HEK293T (cell line): ENCODE data around the gene IFNK.
A peak's percentile ranks its signal among the peaks of the same experiment; 100 is the strongest.

Experiments
- CTCF ChIA-PET: fragments of 350-600 bp; formaldehyde crosslinking; extraction: SDS; loops from one replicate; lab custom pipeline; 2021; ENCODE audit warnings: antibody characterized with exemption, inconsistent platforms; lab: Yijun Ruan, JAX
- POLR2A ChIA-PET: fragments of 350-600 bp; formaldehyde crosslinking; extraction: SDS; loops from one replicate; lab custom pipeline; 2020; ENCODE audit warnings: antibody characterized with exemption, inconsistent platforms; lab: Yijun Ruan, JAX
- DNase-seq: peaks from one replicate; pipeline ENCODE4 v3.0.0; 2012; ENCODE audit warnings: mixed read lengths; ENCODE audit errors: extremely low spot score
- ARNT ChIP-seq: fragments of 450-650 bp; IDR thresholded peaks from 2 replicates; pipeline ENCODE4 v1.6.1; 2017; ENCODE audit warnings: mild to moderate bottlenecking
- BHLHE40 ChIP-seq: fragments of 450-650 bp; IDR thresholded peaks from 2 replicates; pipeline ENCODE4 v1.6.1; 2016; ENCODE audit warnings: mild to moderate bottlenecking, moderate library complexity, borderline replicate concordance
- CTBP1 ChIP-seq: fragments of 450-650 bp; IDR thresholded peaks from 2 replicates; pipeline ENCODE4 v1.6.1; 2016; ENCODE audit warnings: borderline replicate concordance
- ELF4 ChIP-seq: fragments of 450-650 bp; IDR thresholded peaks from 2 replicates; pipeline ENCODE4 v1.6.1; 2017; ENCODE audit warnings: antibody characterized with exemption
- FOXA1 ChIP-seq: fragments of 450-650 bp; IDR thresholded peaks from 2 replicates; pipeline ENCODE4 v1.6.1; 2016; ENCODE audit warnings: mild to moderate bottlenecking
- FOXK2 ChIP-seq: fragments of 450-650 bp; IDR thresholded peaks from 2 replicates; pipeline ENCODE4 v1.6.1; 2016; ENCODE audit warnings: mild to moderate bottlenecking
- FOXM1 ChIP-seq: fragments of 450-650 bp; IDR thresholded peaks from 2 replicates; pipeline ENCODE4 v1.6.1; 2017; ENCODE audit warnings: mild to moderate bottlenecking, borderline replicate concordance
- HDGF ChIP-seq: fragments of 450-650 bp; IDR thresholded peaks from 2 replicates; pipeline ENCODE4 v1.6.1; 2017; ENCODE audit warnings: antibody characterized with exemption, borderline replicate concordance
- L3MBTL2 ChIP-seq: fragments of 450-650 bp; conservative IDR thresholded peaks from 2 replicates; pipeline ENCODE4 v1.6.1; 2016; ENCODE audit warnings: mild to moderate bottlenecking
- LEF1 ChIP-seq: fragments of 450-650 bp; IDR thresholded peaks from 2 replicates; pipeline ENCODE4 v1.6.1; 2017; ENCODE audit warnings: mild to moderate bottlenecking, borderline replicate concordance
- NFRKB ChIP-seq: fragments of 450-650 bp; IDR thresholded peaks from 2 replicates; pipeline ENCODE4 v1.6.1; 2016; ENCODE audit warnings: mild to moderate bottlenecking, moderate library complexity
- SP1 ChIP-seq: fragments of 450-650 bp; IDR thresholded peaks from 2 replicates; pipeline ENCODE4 v1.6.1; 2017
- SUZ12 ChIP-seq: fragments of 450-650 bp; IDR thresholded peaks from 2 replicates; pipeline ENCODE4 v1.6.1; 2016; ENCODE audit warnings: mild to moderate bottlenecking
- TARDBP ChIP-seq: fragments of 450-650 bp; IDR thresholded peaks from 2 replicates; pipeline ENCODE4 v1.6.1; 2016
- ZNF384 ChIP-seq: fragments of 450-650 bp; IDR thresholded peaks from 2 replicates; pipeline ENCODE4 v1.6.1; 2016
- TF ChIP-seq, protein P1 (sequence below): fragments of 450-650 bp; IDR thresholded peaks from 2 replicates; pipeline ENCODE4 v1.6.1; 2016

IFNK gene

DNA sequence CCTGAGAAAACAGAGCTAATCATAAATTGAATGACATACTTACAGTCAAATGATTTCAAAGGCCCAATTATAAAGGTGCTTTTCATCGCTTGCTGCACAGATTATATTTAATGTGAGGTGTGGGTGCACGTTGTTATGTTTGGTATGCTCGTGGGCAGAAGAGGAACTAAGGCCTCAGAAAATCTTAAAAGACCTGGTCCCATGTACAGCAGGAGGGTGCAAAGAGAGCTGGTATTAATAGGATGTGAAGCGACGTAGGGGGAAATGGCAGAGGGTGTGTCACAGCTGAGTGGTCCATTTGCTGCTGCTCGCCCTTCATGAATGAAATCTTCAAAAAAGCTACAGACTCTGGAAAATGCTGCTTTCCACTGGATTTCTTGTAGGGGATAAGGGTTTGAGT is 40.5 kb upstream of the IFNK start:
- POLR2A ChIA-PET: no interaction called here
- CTCF ChIA-PET: interaction anchor here (0.6 kb wide), 1 partner anchor 46 kb away, joined by 3 read pairs; the partner anchor contains the start of gene MOB3B
- no peak for DNase-seq
- TF ChIP-seq FOXA1 (no peak), ZNF384 (no peak)

DNA sequence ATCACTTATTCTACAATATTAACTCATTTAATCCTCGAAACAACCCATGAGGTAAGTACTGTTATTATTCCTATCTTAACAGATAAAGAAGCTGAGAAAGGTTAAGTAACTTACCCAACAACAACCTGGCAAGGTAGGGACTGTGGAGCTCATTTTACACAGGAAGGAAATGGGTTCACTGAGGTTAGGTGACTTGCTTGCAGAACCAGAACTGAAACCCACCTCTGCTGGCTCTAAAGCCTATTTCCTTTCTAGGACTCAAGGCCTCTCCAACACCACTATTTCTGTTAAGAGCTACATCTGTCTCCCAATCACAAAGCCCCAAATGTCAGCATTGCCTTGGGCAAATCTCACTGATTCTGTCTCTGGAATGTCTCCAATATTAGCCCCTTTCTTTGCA is 38.9 kb upstream of the IFNK start:
- ChIA-PET POLR2A (no interaction called here), CTCF (no interaction called here)
- no peak for DNase-seq
- TF ChIP-seq FOXM1: no peak
- TF ChIP-seq ELF4: no peak
- TF ChIP-seq ZNF384: no peak
- no peak for TF ChIP-seq HDGF
- TF ChIP-seq, protein P1, sequence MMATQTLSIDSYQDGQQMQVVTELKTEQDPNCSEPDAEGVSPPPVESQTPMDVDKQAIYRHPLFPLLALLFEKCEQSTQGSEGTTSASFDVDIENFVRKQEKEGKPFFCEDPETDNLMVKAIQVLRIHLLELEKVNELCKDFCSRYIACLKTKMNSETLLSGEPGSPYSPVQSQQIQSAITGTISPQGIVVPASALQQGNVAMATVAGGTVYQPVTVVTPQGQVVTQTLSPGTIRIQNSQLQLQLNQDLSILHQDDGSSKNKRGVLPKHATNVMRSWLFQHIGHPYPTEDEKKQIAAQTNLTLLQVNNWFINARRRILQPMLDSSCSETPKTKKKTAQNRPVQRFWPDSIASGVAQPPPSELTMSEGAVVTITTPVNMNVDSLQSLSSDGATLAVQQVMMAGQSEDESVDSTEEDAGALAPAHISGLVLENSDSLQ: no peak

DNA sequence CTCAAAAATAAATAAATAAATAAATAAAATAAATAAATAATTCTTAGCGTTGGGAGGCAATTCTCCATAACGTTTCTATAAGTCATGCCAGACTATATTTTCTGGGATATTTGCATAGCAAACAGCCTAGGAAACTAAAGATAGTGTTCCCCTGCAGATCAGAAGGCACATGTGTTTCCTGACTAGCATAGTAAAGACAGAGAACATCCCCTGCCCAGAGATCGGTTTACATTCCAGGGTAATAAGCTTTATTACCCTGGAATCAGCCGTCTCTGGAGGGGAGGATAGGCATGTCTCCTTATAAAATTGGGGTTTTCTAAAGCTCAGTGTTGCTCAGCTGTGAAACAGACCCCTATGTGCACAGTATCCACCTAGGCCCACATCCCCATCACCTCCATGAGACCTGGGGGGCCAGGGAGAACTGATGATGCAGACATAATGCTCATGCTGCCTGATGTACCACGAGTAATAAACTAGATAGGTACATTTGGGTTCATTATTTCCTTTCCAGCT is 36.9 kb upstream of the IFNK start:
- DNase-seq: no peak
- ChIA-PET CTCF (interaction anchor here (0.7 kb wide), 1 partner anchor 93 kb away, joined by 3 read pairs; no protein-coding TSS in a partner anchor), POLR2A (no interaction called here)
- no peak for TF ChIP-seq FOXK2

DNA sequence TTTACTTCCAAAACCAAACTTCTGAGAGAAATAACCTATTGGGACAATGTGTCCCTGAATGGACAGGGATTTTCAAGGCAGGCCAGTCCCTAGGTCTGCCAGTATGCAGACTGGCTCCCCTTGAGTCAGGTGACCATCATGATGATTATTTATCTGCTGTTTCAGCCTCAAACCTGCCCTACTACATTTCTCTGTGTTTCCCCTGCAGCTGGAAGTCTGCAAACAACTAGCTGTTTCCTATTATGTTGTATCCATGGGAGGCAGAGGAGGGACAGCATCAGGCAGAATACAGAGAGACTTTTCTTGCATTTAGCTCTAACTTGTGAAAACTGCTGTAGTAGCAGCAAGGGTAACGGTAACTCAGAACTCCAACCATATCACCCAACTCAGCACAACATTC is 36.2 kb upstream of the IFNK start:
- POLR2A ChIA-PET: no interaction called here
- TF ChIP-seq FOXM1 (no peak), L3MBTL2 (no peak), NFRKB (no peak), ARNT (no peak), ZNF384 (no peak), HDGF (no peak)
- CTCF ChIA-PET: interaction anchor here (0.5 kb wide), 1 partner anchor 554 kb away, joined by 4 read pairs; no protein-coding TSS in a partner anchor

DNA sequence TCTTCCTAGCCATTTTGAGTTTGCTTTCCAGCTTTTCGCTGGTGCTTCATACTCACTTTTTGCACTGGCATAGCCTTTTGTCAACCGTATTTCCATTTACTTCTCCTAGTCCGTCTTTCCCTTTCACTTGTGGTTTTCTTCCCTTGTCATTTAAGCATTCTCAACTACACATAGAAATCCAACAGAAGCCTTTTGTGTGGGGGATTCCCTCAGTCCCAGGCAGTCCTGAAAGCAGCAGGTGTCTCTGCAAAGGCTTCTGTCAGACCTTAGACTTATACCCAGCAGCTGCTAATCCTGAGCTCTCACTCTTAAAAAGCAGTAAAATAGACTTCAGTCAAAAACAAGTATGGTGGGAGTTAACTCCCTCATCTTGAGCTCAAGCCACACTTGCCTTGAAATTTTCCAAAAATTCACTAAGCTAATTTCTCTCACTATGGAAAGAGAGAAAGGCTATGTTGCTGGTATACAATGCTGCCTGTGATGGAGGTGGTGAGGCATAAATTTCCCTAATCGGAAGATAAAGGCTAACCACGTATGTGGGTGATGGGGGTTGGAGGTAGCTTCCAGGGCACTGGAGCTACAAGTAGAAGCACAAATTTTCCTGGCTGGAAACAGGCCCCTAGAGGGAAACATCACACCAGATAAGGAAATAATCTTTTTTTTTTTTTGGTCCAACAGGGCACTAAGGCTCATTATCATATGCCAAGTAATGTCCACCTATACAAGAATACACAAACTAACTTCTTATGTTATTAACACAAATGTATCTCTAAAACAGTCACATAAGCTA is 34.8 kb upstream of the IFNK start:
- no peak for DNase-seq
- TF ChIP-seq FOXA1 (no peak), ARNT (no peak), SP1 (no peak), HDGF (no peak), ZNF384 (no peak), NFRKB (no peak), SUZ12 (no peak)
- POLR2A ChIA-PET: no interaction called here
- CTCF ChIA-PET: interaction anchor here (0.7 kb wide), 1 partner anchor 1992 kb away, joined by 3 read pairs; no protein-coding TSS in a partner anchor

More for the DNA sequence above, 36.2 kb upstream of the IFNK start:
- no peak for DNase-seq

DNA sequence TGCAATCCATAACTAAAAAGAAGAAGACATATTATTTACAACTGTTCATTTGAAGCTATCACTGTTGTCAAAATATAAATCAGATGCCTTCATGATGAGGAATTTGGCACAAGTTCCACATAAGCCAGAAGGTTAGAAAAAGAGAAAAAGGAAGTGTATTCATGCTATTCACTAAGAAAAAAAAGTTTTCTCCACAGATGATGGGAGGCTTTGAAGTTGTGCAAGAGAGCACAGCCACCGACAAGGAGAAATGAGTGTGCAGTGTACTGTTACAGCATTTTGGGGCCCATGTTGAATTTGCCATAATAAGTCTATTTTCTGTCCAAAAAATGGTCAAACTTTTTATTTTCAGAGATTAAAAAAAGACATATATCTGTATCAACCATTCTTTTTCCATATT is 32.9 kb upstream of the IFNK start:
- TF ChIP-seq LEF1 (no peak), L3MBTL2 (no peak), FOXK2 (no peak), CTBP1 (no peak), SP1 (no peak)
- TF ChIP-seq, protein P1: no peak
- no peak for DNase-seq
- CTCF ChIA-PET: interaction anchor here (0.7 kb wide), 1 partner anchor 17 kb away, joined by 4 read pairs; no protein-coding TSS in a partner anchor
- POLR2A ChIA-PET: no interaction called here

DNA sequence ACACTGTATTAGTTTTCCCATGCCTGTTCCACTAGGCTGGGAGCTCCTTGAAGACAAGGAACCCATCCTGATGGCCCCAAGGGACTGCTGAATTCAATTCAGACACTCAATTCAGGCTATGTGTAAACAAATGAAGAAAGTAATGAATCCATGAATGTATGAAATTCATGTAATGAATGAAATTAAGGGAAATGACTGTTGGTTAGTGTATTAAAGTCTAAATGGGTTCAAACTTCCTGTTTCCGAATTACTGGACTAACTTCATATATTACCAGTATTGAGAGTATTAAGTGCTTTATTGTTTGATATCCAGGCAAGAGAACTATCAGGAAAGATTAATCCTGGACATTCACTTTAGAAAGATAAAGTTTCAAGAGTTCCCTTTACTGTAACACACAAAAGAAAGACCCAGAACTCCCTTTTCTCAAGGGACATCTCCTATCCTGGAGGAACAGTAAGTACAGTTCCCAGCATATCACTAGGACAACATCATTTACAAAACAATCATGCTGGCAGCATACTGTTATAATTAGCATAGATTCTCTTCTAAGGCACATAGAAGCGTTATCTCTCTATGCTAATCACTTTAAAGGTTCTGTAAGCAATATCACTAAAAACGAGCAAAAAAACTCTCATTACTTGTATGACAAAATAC is 28.5 kb upstream of the IFNK start:
- ChIA-PET CTCF (no interaction called here), POLR2A (no interaction called here)
- no peak for DNase-seq
- no peak for TF ChIP-seq FOXK2
- TF ChIP-seq ARNT: no peak
- TF ChIP-seq CTBP1: no peak
- no peak for TF ChIP-seq SUZ12
- TF ChIP-seq BHLHE40: no peak
- TF ChIP-seq LEF1: no peak
- no peak for TF ChIP-seq ZNF384
- no peak for TF ChIP-seq FOXA1
- no peak for TF ChIP-seq NFRKB
- TF ChIP-seq SP1: no peak
- TF ChIP-seq TARDBP: no peak
- no peak for TF ChIP-seq ELF4
- no peak for TF ChIP-seq HDGF

DNA sequence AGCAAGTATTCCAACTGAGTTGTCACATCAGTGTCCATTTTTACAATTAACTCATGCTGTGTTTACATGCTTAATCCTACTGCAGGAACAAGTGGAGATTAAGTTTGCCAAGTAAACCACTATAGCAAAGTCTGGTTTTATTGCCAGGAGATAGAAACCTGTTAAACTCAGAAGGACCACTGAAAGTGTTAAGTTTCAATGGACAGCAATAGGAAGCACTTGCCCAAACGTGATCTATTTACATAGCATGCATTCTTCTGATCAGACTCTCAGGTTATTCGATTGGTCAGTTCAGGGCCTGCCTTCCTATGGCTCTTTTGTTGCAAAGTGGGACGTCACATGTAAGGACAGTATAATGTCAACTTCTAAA is 28.0 kb upstream of the IFNK start:
- TF ChIP-seq TARDBP: no peak
- TF ChIP-seq BHLHE40: no peak
- TF ChIP-seq FOXM1: no peak
- no peak for TF ChIP-seq CTBP1
- no peak for TF ChIP-seq FOXK2
- TF ChIP-seq, protein P1: no peak
- no peak for TF ChIP-seq LEF1
- TF ChIP-seq SP1: no peak
- no peak for TF ChIP-seq ELF4
- TF ChIP-seq HDGF: no peak
- TF ChIP-seq SUZ12: no peak
- peak; percentile 10 for DNase-seq
- POLR2A ChIA-PET: no interaction called here
- CTCF ChIA-PET: no interaction called here
